WTC11 (cell line): ENCODE measurements around the gene SPHK2. TPM values are rescaled to one million over a fixed set of nuclear protein-coding genes. Genes with fewer than 3 reads are reported as not detected.

Experiments used
- ATAC-seq: fragments of 200-7000 bp; cut with Tn5 transposase; 2 replicates; pipeline ENCODE4 v1.10.0; 2021; ENCODE audit warnings: mild to moderate bottlenecking, moderate library complexity
- CTCF ChIA-PET: fragments of 300-600 bp; sonication (Branson Sonifier 250); formaldehyde crosslinking; loops from one replicate; lab custom pipeline; 2021; ENCODE audit warnings: antibody characterized with exemption; lab: Charles Lee
- POLR2A ChIA-PET: fragments of 350-600 bp; sonication (Branson Sonifier 250); formaldehyde crosslinking; loops from one replicate; lab custom pipeline; 2021; ENCODE audit warnings: antibody characterized with exemption; lab: Charles Lee
- DNase-seq: peaks from one replicate; pipeline ENCODE4 v3.0.0; 2021; ENCODE audit warnings: low spot score
- H3K27ac Mint-ChIP-seq: 2 replicates; pipeline ENCODE4 v1.8.0; 2021; ENCODE audit warnings: mixed read lengths
- H3K27me3 Mint-ChIP-seq: 2 replicates; pipeline ENCODE4 v1.8.0; 2021; ENCODE audit warnings: low read depth, mild to moderate bottlenecking, moderate library complexity, mixed read lengths
- H3K36me3 Mint-ChIP-seq: 2 replicates; pipeline ENCODE4 v1.8.0; 2021; ENCODE audit warnings: mixed read lengths
- H3K4me1 Mint-ChIP-seq: 2 replicates; pipeline ENCODE4 v1.8.0; 2022; ENCODE audit warnings: mixed read lengths
- H3K4me3 Mint-ChIP-seq: 2 replicates; pipeline ENCODE4 v1.8.0; 2021; ENCODE audit warnings: mild to moderate bottlenecking, moderate library complexity, mixed read lengths
- H3K9me3 Mint-ChIP-seq: 2 replicates; pipeline ENCODE4 v1.8.0; 2021; ENCODE audit warnings: mixed read lengths
- CBFB ChIP-seq: sonication (generic); formaldehyde crosslinking; IDR thresholded peaks from 2 replicates; pipeline ENCODE4 v1.8.1; 2022; ENCODE audit warnings: mild to moderate bottlenecking, low read depth, missing genetic modification reagents
- E2F4 ChIP-seq: sonication (generic); formaldehyde crosslinking; IDR thresholded peaks from 2 replicates; pipeline ENCODE4 v1.8.1; 2022; ENCODE audit warnings: low read depth, mild to moderate bottlenecking, moderate library complexity, missing genetic modification reagents, borderline replicate concordance
- EMX1 ChIP-seq: fragments of 250-450 bp; sonication (Bioruptor Pico); IDR thresholded peaks from 2 replicates; pipeline ENCODE4 v1.8.0; 2021; ENCODE audit warnings: mild to moderate bottlenecking
- ESRRA ChIP-seq: sonication (generic); formaldehyde crosslinking; IDR thresholded peaks from 2 replicates; pipeline ENCODE4 v1.8.1; 2022; ENCODE audit warnings: mild to moderate bottlenecking, missing genetic modification reagents, borderline replicate concordance
- FOXJ3 ChIP-seq: sonication (generic); formaldehyde crosslinking; IDR thresholded peaks from 2 replicates; pipeline ENCODE4 v1.9.0; 2021; ENCODE audit warnings: missing genetic modification reagents, mild to moderate bottlenecking, borderline replicate concordance
- FOXK1 ChIP-seq: sonication (generic); formaldehyde crosslinking; IDR thresholded peaks from 2 replicates; pipeline ENCODE4 v1.8.0; 2022; ENCODE audit warnings: mild to moderate bottlenecking, moderate library complexity, missing genetic modification reagents
- GABPB1 ChIP-seq: sonication (generic); formaldehyde crosslinking; IDR thresholded peaks from 2 replicates; pipeline ENCODE4 v1.8.1; 2023; ENCODE audit warnings: mild to moderate bottlenecking, missing genetic modification reagents
- GRHL2 ChIP-seq: fragments of 250-450 bp; sonication (Bioruptor Pico); IDR thresholded peaks from 2 replicates; pipeline ENCODE4 v1.8.0; 2022; ENCODE audit warnings: mild to moderate bottlenecking, moderate library complexity; ENCODE audit not compliant: insufficient replicate concordance, severe bottlenecking
- IRF2 ChIP-seq: sonication (generic); formaldehyde crosslinking; IDR thresholded peaks from 2 replicates; pipeline ENCODE4 v1.8.0; 2022; ENCODE audit warnings: low read depth, missing genetic modification reagents, borderline replicate concordance
- KAT7 ChIP-seq: sonication (generic); formaldehyde crosslinking; IDR thresholded peaks from 2 replicates; pipeline ENCODE4 v1.8.1; 2023; ENCODE audit warnings: missing genetic modification reagents, mild to moderate bottlenecking, borderline replicate concordance
- NFYB ChIP-seq: sonication (generic); formaldehyde crosslinking; conservative IDR thresholded peaks from 2 replicates; pipeline ENCODE4 v1.8.0; 2022; ENCODE audit warnings: low read depth, missing genetic modification reagents
- NR2C2 ChIP-seq: sonication (generic); formaldehyde crosslinking; IDR thresholded peaks from 2 replicates; pipeline ENCODE4 v1.8.0; 2022; ENCODE audit warnings: mild to moderate bottlenecking, missing genetic modification reagents
- OVOL2 ChIP-seq: fragments of 250-450 bp; sonication (Bioruptor Pico); IDR thresholded peaks from 2 replicates; pipeline ENCODE4 v1.9.0; 2021; ENCODE audit warnings: mild to moderate bottlenecking, borderline replicate concordance
- RELA ChIP-seq: sonication (generic); formaldehyde crosslinking; IDR thresholded peaks from 2 replicates; pipeline ENCODE4 v1.8.1; 2022; ENCODE audit warnings: missing genetic modification reagents, mild to moderate bottlenecking, borderline replicate concordance
- ZBTB43 ChIP-seq: sonication (generic); formaldehyde crosslinking; IDR thresholded peaks from 2 replicates; pipeline ENCODE4 v1.8.1; 2023; ENCODE audit warnings: mild to moderate bottlenecking, missing genetic modification reagents
- ZNF219 ChIP-seq: sonication (generic); formaldehyde crosslinking; IDR thresholded peaks from 2 replicates; pipeline ENCODE4 v1.8.0; 2023; ENCODE audit warnings: missing genetic modification reagents, mild to moderate bottlenecking, borderline replicate concordance
- ZNF263 ChIP-seq: sonication (generic); formaldehyde crosslinking; IDR thresholded peaks from 2 replicates; pipeline ENCODE4 v1.8.1; 2022; ENCODE audit warnings: low read depth, mild to moderate bottlenecking, moderate library complexity, missing genetic modification reagents
- ZNF396 ChIP-seq: fragments of 250-450 bp; sonication (Bioruptor Pico); IDR thresholded peaks from 2 replicates; pipeline ENCODE4 v1.8.0; 2021; ENCODE audit warnings: mild to moderate bottlenecking, moderate library complexity, borderline replicate concordance
- ZNF423 ChIP-seq: fragments of 250-450 bp; sonication (Bioruptor Pico); IDR thresholded peaks from 2 replicates; pipeline ENCODE4 v2.1.2; 2022; ENCODE audit warnings: mild to moderate bottlenecking, moderate library complexity
- ZNF512 ChIP-seq: sonication (generic); formaldehyde crosslinking; IDR thresholded peaks from 2 replicates; pipeline ENCODE4 v1.8.1; 2022; ENCODE audit warnings: missing genetic modification reagents, borderline replicate concordance
- ZNF671 ChIP-seq: fragments of 250-450 bp; sonication (Bioruptor Pico); IDR thresholded peaks from 2 replicates; pipeline ENCODE4 v1.8.0; 2021; ENCODE audit warnings: mild to moderate bottlenecking
- total RNA-seq: library from RNA; stranded (reverse); gene quantifications from 3 replicates; pipeline ENCODE4 v1.2.3, GENCODE V29; 2021
- TF ChIP-seq, protein P1 (sequence below): sonication (generic); formaldehyde crosslinking; IDR thresholded peaks from 2 replicates; pipeline ENCODE4 v1.8.1; 2023; ENCODE audit warnings: mild to moderate bottlenecking, missing genetic modification reagents
- TF ChIP-seq, protein P2 (sequence below): fragments of 250-450 bp; sonication (Bioruptor Pico); conservative IDR thresholded peaks from 2 replicates; pipeline ENCODE4 v1.9.0; 2021; ENCODE audit warnings: mild to moderate bottlenecking
- TF ChIP-seq, protein P3 (sequence below): fragments of 250-450 bp; sonication (Bioruptor Pico); IDR thresholded peaks from 2 replicates; pipeline ENCODE4 v1.9.0; 2021; ENCODE audit warnings: moderate library complexity, mild to moderate bottlenecking, inconsistent platforms, borderline replicate concordance

SPHK2 gene
- total RNA-seq, 1 experiment from 2014 or later = 64.6 TPM

- no peak for TF ChIP-seq GRHL2 (CRISPR knock-in tag)
- TF ChIP-seq ZNF512 (CRISPR knock-in tag) = no peak
- TF ChIP-seq, protein P1, sequence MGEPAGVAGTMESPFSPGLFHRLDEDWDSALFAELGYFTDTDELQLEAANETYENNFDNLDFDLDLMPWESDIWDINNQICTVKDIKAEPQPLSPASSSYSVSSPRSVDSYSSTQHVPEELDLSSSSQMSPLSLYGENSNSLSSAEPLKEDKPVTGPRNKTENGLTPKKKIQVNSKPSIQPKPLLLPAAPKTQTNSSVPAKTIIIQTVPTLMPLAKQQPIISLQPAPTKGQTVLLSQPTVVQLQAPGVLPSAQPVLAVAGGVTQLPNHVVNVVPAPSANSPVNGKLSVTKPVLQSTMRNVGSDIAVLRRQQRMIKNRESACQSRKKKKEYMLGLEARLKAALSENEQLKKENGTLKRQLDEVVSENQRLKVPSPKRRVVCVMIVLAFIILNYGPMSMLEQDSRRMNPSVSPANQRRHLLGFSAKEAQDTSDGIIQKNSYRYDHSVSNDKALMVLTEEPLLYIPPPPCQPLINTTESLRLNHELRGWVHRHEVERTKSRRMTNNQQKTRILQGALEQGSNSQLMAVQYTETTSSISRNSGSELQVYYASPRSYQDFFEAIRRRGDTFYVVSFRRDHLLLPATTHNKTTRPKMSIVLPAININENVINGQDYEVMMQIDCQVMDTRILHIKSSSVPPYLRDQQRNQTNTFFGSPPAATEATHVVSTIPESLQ (CRISPR knock-in tag) = no peak
- TF ChIP-seq EMX1 (CRISPR knock-in tag) = no peak
- no peak for TF ChIP-seq OVOL2
- no peak for TF ChIP-seq ZNF671 (CRISPR knock-in tag)
- no peak for TF ChIP-seq NFYB (CRISPR knock-in tag)
- TF ChIP-seq GABPB1 (CRISPR knock-in tag) = no peak
- TF ChIP-seq, protein P2, sequence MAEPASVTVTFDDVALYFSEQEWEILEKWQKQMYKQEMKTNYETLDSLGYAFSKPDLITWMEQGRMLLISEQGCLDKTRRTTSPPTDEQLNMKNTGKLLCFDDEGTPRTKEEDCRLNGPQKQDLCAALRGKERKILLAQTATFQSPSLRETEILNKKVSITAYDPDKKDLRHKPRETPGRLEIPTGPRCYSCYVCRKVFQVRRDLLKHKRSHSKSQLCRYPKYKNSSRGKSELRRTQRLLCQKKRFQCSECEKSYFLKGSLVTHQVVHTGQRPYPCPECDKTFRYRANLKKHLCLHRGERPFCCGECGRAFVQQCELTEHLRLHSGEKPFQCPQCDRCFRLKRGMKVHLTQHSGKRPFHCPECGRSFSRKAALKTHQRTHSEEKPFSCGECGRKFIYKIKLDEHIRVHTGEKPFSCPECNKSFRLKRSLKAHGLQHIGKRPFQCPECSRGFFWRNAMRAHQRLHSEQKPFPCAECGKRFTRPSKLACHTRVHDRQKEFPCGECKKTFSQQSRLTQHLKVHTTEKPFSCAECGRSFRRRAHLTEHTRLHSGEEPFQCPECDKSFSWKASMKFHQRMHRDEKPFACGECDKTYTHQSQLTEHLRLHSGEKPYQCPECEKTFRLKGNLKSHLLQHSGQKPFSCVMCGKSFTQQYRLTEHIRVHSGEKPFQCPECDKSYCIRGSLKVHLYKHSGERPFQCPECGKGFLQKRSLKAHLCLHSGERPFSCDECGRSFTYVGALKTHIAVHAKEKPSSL (CRISPR knock-in tag) = no peak
- no peak for TF ChIP-seq ZNF219
- TF ChIP-seq IRF2 (CRISPR knock-in tag) = no peak
- TF ChIP-seq KAT7 (CRISPR knock-in tag) = no peak
- TF ChIP-seq, protein P3, sequence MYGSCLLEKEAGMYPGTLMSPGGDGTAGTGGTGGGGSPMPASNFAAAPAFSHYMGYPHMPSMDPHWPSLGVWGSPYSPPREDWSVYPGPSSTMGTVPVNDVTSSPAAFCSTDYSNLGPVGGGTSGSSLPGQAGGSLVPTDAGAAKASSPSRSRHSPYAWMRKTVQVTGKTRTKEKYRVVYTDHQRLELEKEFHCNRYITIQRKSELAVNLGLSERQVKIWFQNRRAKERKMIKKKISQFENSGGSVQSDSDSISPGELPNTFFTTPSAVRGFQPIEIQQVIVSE (CRISPR knock-in tag) = no peak
- no peak for TF ChIP-seq ZNF263 (CRISPR knock-in tag)
- CTCF ChIA-PET = interaction anchor here (1.1 kb wide), 1 partner anchor 39 kb away, joined by 4 read pairs; no protein-coding TSS in a partner anchor
- Mint-ChIP-seq H3K4me1 (peaks cover 15% of the 10 kb centered on the region), H3K27ac (no peak overlapping the region), H3K36me3 (no peaks in the 10 kb centered on the region), H3K4me3 (no peak overlapping the region), H3K27me3 (peaks cover 6% of the 10 kb centered on the region; the same call in 1 of the 2 replicates), H3K9me3 (no peaks in the 10 kb centered on the region)
- no peak for ATAC-seq
- POLR2A ChIA-PET = no interaction called here
- no peak for DNase-seq
These were observed 49.5 kb upstream of the SPHK2 start for GRCh38 chr19:48569814-48570213.

GRCh38 chr19:48571378-48572162 lies 47.7 kb upstream of the SPHK2 start:
- Mint-ChIP-seq H3K27ac (0 out of 2 replicates have a peak overlapping the region, but pooled peaks have one; percentile 13), H3K9me3 (no peaks in the 10 kb centered on the region), H3K4me1 (peaks cover 15% of the 10 kb centered on the region), H3K36me3 (no peaks in the 10 kb centered on the region)
- CTCF ChIA-PET = interaction anchor here (0.8 to 1.5 kb wide), 2 partner anchors 66 to 82 kb away, joined by 3 read pairs; no protein-coding TSS in a partner anchor
- TF ChIP-seq NFYB (CRISPR knock-in tag) (no peak), ZBTB43 (CRISPR knock-in tag) (no peak), FOXK1 (CRISPR knock-in tag) (no peak), FOXJ3 (CRISPR knock-in tag) (no peak), ZNF396 (CRISPR knock-in tag) (no peak), NR2C2 (CRISPR knock-in tag) (no peak), IRF2 (CRISPR knock-in tag) (no peak), CBFB (CRISPR knock-in tag) (no peak), E2F4 (no peak), RELA (no peak), ZNF423 (CRISPR knock-in tag) (no peak), ESRRA (CRISPR knock-in tag) (no peak)
- TF ChIP-seq, all 79 proteins: peak for 0
- peaks cover 6% of the 10 kb centered on the region; the same call in 1 of the 2 replicates for H3K27me3 Mint-ChIP-seq
- POLR2A ChIA-PET = no interaction called here
- no peak overlapping the region for H3K4me3 Mint-ChIP-seq
- ATAC-seq (no peak), DNase-seq (no peak)
